ENCODE measurements around the gene CCDC117. TPM values are rescaled to one million over a fixed set of nuclear protein-coding genes. Genes with fewer than 3 reads are reported as not detected.

The CCDC117 gene
- total RNA-seq, 3 donors from 2014 or later = 14.4 to 26.6 (median 17.1) TPM

DNA sequence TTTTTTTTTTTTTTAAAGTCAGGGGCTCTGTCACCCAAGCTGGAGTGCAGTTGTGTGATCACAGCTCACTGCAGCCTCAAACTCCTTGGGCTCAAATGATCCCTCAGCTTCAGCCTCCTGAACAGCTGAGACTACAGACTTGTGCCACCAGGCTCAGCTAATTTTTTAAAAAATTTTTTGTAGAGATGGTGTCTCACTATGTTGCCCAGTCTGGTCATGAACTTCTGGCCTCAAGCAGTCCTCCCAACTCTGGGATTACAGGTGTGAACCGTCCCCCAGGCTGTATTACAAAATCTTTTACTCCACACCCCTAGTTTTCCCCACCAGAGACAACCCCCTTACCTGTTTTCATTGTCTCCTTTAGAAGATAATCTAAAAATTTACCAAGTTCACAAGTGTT lies 1.9 kb downstream of the CCDC117 start:
- no peak overlapping the region for H3K4me3 ChIP-seq
- no peak for DNase-seq
- TF ChIP-seq, protein P1, sequence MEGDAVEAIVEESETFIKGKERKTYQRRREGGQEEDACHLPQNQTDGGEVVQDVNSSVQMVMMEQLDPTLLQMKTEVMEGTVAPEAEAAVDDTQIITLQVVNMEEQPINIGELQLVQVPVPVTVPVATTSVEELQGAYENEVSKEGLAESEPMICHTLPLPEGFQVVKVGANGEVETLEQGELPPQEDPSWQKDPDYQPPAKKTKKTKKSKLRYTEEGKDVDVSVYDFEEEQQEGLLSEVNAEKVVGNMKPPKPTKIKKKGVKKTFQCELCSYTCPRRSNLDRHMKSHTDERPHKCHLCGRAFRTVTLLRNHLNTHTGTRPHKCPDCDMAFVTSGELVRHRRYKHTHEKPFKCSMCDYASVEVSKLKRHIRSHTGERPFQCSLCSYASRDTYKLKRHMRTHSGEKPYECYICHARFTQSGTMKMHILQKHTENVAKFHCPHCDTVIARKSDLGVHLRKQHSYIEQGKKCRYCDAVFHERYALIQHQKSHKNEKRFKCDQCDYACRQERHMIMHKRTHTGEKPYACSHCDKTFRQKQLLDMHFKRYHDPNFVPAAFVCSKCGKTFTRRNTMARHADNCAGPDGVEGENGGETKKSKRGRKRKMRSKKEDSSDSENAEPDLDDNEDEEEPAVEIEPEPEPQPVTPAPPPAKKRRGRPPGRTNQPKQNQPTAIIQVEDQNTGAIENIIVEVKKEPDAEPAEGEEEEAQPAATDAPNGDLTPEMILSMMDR (IDR thresholded peaks at IDR 0.05) = no peak

DNA sequence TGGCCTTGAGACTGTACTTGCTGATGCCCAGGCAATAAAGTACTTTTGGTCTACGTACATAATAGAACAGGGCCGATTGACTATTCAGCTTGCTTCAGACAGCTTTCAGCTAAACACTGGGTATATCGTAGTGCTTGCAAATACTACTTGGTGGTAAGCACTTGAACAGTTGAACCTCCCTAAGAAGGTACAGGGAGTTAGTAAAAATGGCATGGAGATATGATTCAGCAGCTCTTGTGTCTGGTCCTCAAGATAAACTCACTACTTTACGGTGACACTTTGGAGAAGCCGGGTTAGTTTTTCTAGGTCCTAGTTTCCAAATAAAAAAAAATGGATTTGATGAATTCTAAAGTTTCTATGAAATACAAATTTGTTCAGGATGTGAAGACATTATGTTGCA lies 7.3 kb downstream of the CCDC117 start:
- Histone ChIP-seq H3K4me3 (no peak overlapping the region), H3K36me3 (ENCODE audit: low read depth) (no peaks in the 10 kb centered on the region), H3K4me1 (ENCODE audit: low read depth) (peaks cover 17% of the 10 kb centered on the region), H3K9me3 (no peaks in the 10 kb centered on the region)
- ATAC-seq (no peak), DNase-seq (no peak)
- intact Hi-C loops (cut with DNase I, micrococcal nuclease) = no loop called here
- TF ChIP-seq, protein P1 (IDR thresholded peaks at IDR 0.05) = no peak

More for the DNA sequence above, 1.9 kb downstream of the CCDC117 start:
- intact Hi-C loops (cut with DNase I, micrococcal nuclease) = no loop called here
- ATAC-seq = no peak
- Histone ChIP-seq H3K9me3 (no peaks in the 10 kb centered on the region), H3K36me3 (ENCODE audit: low read depth) (no peaks in the 10 kb centered on the region), H3K4me1 (ENCODE audit: low read depth) (no peaks in the 10 kb centered on the region)

DNA sequence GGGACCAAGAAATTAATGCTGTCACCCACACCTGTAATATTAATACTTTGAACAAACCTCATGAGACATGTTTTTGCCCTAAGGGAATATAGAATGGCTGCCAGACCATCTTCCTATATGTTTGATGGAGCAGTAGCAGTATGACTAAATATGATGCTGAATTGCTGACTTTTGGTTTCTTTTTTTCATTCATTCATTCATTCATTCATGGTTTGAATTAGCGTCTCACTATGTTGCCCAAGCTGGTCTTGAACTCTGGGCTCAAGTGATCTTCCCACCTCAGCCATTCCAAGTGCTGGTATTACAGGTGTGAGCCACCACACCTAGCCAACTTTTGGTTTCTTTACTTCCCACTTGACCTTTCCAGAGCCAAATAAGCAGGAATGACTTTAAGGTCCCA lies 7.8 kb downstream of the CCDC117 start:
- TF ChIP-seq, protein P1 (IDR thresholded peaks at IDR 0.05) = no peak
- Histone ChIP-seq H3K36me3 (ENCODE audit: low read depth) (no peaks in the 10 kb centered on the region), H3K4me3 (no peak overlapping the region), H3K4me1 (ENCODE audit: low read depth) (peaks cover 22% of the 10 kb centered on the region), H3K9me3 (no peaks in the 10 kb centered on the region)
- intact Hi-C loops (cut with DNase I, micrococcal nuclease) = no loop called here
- DNase-seq (no peak), ATAC-seq (no peak)

DNA sequence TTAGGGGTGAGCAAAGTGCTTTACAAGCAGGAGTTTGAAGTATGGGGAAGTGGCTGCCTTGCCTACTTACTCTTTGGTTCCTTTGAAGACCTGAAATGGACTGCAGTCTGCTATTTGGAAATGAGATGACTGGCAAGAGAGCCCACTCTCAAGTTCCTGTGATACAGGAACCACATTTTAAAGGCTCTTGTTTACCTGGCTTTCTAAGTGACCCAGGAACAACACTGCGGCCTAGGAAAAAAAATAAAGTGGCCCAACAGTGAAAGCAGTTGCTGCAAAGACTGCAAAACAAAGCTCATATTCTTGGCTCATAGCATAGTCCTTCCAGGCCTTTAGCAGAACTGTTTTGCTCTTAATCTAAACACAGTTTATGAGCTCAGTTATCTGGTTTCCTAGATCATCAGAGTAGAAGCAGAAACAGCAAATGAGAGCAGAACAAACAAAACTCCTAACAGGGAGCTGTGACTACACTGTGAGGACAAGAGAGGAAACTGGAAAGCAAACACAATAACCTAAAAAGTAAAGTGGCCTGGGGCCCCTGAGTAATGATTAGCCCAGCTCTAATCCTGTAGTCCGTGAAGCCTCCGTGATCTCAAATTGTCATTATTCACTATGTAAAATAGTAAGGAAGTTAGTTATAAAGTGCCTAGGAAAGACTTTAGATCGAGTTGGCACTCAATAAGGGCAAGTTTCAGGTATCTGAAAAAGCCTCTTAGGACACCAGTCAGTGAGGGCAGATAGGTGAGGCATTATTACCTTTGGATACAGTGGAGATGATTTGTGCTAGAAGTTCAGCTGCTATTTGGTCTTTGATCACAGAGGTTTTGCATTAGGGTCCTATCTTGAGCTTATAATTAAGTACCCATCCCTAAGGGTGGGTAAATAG lies 11.5 kb downstream of the CCDC117 start:
- DNase-seq (peak in 1 of 3 donors; percentile 48), ATAC-seq (peak; percentile 91)
- no peaks in the 10 kb centered on the region for H3K36me3 ChIP-seq (ENCODE audit: low read depth)
- H3K9me3 ChIP-seq = no peaks in the 10 kb centered on the region
- no peak overlapping the region for H3K4me3 ChIP-seq
- TF ChIP-seq, protein P1 (IDR thresholded peaks at IDR 0.05) = no peak
- H3K4me1 ChIP-seq (ENCODE audit: low read depth) = peaks cover 25% of the 10 kb centered on the region
- intact Hi-C loops (cut with DNase I, micrococcal nuclease) = no loop called here

DNA sequence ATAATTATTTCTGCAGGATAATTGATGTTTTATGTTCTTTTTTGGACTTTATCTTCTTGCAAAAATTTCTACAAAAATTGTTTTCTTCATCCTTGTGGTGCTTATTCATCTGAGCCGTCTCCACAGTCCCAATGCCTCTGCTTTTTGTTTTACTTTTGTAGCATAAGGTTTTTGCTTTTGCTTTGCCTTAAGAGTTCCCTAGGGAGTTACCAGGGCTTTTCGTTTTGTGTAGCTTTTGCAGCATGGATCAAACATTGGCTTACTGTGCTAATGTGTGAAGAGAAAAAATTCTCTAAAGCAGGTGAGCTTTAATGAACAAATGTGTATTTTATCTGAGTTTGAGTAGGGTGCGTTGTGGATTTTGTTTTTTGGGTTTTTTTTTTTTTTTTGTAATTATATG lies 16.1 kb downstream of the CCDC117 start:
- no peak overlapping the region for H3K4me3 ChIP-seq
- peaks cover 23% of the 10 kb centered on the region for H3K4me1 ChIP-seq (ENCODE audit: low read depth)
- TF ChIP-seq, protein P1 (IDR thresholded peaks at IDR 0.05) = no peak
- H3K9me3 ChIP-seq = no peaks in the 10 kb centered on the region
- no peak for ATAC-seq
- no peaks in the 10 kb centered on the region for H3K36me3 ChIP-seq (ENCODE audit: low read depth)
- DNase-seq = no peak
- intact Hi-C loops (cut with DNase I, micrococcal nuclease) = no loop called here
